GM11168 (cell line): ENCODE data around the gene ARG2.

Source experiments
- in situ Hi-C: fragments of 300-500 bp; cut with MboI; formaldehyde crosslinking; loops from one replicate; pipeline ENCODE4 v1.12.0; 2022; ENCODE audit warnings: low sequenced_read_pairs; ENCODE audit not compliant: unreplicated experiment

ARG2 gene

DNA sequence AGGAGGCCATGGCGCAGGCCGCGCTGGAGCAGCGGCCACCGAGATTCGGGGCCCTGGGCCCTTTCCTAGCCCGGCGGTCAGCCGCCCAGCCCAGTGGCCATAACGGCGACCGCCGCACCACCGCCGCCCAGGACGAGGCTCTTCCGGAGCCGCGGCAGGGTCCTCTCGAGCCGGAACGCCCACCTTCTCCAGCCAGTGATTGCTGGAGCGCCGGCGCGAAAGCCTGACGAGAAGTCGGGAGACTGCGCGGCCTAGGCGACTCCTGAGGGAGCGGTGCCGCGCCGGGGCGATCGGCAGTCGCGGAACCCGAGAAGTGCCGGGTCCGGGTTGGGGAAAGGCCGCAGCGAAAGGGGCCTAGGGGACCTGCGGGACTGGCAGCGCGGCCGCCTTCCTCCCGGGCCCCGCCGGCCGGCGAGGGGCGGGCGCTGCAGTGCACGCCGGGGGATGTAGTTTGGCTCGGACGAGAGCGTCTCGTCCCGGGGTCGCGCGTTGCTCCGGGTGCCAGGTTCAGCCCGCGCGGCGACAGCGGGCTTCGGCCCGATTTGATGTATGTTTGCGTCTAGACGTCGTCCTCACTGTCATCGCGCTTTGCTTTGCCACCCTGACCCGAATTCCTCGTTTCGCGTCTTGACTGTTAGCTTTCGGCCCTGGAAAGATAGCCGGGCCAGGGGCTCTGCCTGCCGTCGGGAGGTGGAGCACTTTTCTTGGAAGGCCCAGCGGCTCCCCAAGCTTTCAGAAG lies 54.9 kb downstream of the ARG2 start, which contains the start of gene VTI1B:
Gene VTI1B, minus strand, starts transcription at position 153 of the 739 bp plus-strand sequence. Its CDS starts 143 bp downstream, at position 10.
- in situ Hi-C loops = no loop called here

DNA sequence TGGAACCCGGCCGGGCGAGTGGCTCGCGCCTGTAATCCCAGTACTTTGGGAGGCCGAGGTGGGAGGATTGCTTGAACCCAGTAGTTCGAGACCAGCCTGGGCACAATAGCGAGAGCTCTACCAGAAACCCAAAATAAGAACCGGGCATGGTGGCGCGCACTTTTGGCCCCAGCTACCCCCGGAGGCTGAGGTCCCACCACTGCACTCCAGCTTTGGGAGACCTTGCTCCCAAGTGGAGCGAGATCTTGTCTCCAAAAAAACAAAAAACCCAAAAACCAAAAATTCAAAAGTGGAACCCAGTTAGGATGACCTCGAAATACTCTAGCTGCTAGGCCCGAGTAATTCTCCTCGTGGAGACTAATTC lies 55.5 kb downstream of the ARG2 start:
- in situ Hi-C loops = no loop called here

GRCh38 chr14:67679006-67679405 lies 59.3 kb downstream of the ARG2 start:
- in situ Hi-C loops = no loop called here

DNA sequence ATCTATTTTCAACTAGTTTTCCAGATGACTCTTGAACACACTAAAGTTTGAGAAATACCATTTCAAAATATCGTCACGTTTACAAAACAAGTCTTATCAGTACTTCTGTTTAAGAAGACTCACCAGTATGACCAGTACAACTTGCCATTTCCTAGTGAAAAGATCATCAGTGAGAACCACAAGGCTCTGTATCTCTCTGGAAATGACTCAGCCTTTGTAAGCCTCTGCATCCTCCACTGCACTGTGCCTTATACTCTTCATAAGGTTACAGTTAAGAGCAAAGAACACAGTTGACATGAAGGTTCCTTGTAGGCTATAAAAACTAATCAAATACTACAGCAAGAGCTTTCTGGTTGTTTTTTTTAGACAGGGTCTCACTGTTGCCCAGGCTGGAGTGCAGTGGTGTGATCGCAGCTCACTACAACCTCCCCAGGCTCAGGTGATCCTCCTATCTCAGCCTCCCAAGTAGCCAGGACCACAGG lies 60.4 kb downstream of the ARG2 start:
- in situ Hi-C loops = no loop called here

DNA sequence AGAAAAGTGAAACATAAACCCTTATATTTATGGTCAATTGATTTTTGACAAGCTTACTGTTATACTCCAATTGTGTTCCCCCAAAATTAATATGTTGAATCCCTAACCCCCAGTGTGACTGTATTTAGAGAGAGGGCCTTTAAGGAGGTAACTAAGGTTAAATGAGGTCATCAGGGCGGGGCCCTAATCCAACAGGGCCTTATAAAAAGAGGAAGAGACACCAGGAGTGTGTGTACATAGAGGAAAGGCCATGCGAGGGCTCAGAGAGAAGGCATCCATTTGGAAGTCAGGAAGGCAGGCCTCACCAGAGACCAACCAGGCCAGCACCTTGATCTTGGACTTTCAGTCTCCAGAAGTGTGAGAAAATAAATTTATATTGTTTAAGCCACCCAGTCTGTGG lies 61.2 kb downstream of the ARG2 start:
- in situ Hi-C loops = no loop called here

DNA sequence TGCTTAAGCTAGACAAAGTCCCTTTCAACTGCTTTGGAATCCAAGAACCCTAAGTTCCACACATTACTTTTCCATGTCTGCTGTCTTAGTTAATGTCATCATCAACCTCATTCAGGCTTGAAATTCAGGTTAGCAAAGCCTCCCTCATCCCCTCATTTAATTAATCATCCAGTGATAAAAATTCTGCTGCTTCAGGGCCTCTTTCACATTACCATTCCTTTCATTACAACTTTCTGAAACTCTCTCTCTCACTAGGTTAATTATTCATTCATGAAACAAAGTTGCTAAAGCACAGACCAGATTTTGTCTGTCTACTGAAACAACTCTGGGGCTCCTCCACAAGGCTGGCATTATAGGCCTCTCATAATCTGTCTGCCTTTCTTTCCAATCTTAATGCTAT lies 64.1 kb downstream of the ARG2 start:
- in situ Hi-C loops = no loop called here

- in situ Hi-C loops = no loop called here
Observed at GRCh38 chr14:67690011-67690410, 70.3 kb downstream of the ARG2 start.

DNA sequence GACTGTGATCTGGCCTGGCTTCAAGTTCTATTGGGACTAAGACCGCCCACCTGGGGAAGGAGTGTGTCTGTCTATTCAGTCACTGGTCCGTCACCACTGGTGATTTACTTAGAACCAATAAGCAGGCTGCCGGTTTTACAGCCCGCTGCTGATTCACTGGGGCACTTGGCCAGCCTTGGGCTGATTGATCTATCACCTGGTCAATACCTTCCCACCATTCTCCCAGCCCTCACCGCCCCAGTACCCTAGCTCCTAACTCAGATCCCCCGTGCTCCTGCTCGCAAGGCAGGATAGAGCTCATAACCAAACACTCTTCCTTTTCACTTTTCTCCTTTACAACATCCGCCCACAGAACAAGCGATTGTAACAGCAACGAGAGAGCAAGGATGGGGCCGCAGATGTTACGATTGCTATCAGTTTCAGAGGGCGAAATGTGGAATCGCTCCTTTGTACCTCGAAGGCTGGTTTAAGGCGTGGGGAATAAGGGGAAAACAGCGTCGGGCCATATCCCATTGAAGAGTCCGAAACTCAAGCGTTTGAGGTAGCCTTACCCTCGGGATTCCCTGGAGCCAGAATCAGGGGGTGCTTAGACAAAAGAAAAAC lies 75.2 kb downstream of the ARG2 start:
- in situ Hi-C loops = no loop called here

GRCh38 chr14:67695394-67695949 lies 75.8 kb downstream of the ARG2 start, which contains the start of gene RDH11:
Gene RDH11 (minus strand): TSS chr14:67695764. CDS start chr14:67695703, 61 bp downstream.
- in situ Hi-C loops = no loop called here

- in situ Hi-C loops = no loop called here
Observed at GRCh38 chr14:67697006-67697405, 77.3 kb downstream of the ARG2 start.

GRCh38 chr14:67698179-67698578 lies 78.5 kb downstream of the ARG2 start:
- in situ Hi-C loops = no loop called here
